Activated CD8-positive, alpha-beta memory T cell treated with anti-CD3 and anti-CD28 coated beads for 36 hours (primary cell): Measurements from ENCODE around the gene PCNX3. TPM values are rescaled to one million over a fixed set of nuclear protein-coding genes. Genes with fewer than 3 reads are reported as not detected.

Source experiments
- CTCF ChIA-PET: fragments of 350-600 bp; sonication (Branson Sonifier 250); formaldehyde crosslinking; loops from one replicate; lab custom pipeline; 2021; ENCODE audit warnings: antibody characterized with exemption; lab: Charles Lee
- POLR2A ChIA-PET: fragments of 350-600 bp; sonication (Branson Sonifier 250); formaldehyde crosslinking; loops from one replicate; lab custom pipeline; 2021; ENCODE audit warnings: antibody characterized with exemption; lab: Charles Lee
- total RNA-seq, 2 experiments: library from RNA; stranded (reverse); gene quantifications; one replicate each; pipeline ENCODE4 v1.2.3, GENCODE V29; 2021

PCNX3 gene
- total RNA-seq, 2 experiments from 2014 or later, result 41.0 to 46.6 TPM

DNA sequence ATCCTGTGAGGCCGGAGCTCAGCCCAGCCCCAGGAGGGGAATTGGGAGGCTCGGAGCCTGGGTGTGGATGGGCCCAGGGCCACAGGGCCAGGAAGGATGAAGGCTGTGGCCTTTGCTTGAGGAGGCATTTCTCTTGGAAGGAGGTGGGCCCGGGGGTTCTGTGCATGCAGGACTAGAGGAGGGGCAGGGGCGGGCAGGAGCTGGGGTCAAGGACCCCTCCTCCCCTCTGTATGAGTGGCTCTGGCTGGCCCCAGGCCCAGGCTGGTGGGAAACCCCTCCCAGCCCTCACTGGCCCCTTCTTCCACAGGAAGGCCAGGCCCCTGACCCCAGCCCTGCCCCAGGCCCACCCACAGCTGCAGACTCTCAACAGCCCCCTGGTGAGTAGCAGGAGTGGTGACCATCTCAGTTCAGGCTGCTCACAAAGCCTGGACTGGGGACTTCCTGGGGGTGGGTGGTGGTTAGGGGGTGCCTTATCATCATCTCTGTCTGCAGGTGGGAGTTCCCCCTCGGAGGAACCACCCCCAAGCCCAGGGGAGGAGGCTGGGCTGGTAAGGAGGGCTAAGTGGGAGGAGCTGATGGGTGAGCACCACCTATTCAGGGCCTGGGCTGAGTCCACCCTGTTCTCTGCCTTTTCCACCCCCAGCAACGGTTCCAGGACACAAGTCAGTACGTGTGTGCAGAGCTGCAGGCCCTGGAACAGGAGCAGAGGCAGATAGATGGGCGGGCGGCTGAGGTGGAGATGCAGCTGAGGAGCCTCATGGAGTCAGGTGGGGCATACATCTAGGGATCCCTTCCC lies 25.9 kb upstream of the PCNX3 start:
- CTCF ChIA-PET, result interaction anchor here (0.9 to 5.1 kb wide), 14 partner anchors 11 to 64 kb away, joined by 3 to 81 read pairs (median 4); partner anchors contain the start of genes EHBP1L1, PCNX3 and ZNRD2
- POLR2A ChIA-PET, result interaction anchor here (0.6 to 1.5 kb wide), 6 partner anchors 13 to 74 kb away, joined by 3 to 7 read pairs (median 4); partner anchors contain the start of genes EHBP1L1, FAM89B, MAP3K11 and PCNX3

DNA sequence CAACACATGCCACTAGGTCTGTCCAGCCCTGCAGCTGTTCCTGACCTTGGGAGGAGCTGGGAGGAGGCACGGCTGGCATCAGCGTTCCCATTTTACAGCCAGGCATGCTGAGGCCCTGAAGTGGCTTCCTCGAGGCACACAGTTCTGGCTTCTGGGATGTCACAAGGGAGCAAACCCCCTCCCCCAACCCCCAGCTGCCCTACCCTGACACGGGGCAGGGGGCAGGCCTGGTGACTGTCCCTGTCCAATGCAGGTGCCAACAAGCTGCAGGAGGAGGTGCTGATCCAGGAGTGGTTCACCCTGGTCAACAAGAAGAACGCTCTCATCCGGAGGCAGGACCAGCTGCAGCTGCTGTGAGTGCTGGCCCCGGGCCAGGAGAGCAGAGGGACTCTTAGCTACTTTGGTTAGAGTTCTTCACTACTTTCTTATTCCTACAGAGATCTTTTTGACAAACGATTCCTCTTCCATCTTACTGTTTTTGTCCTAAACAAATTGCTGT lies 25.3 kb upstream of the PCNX3 start:
- ChIA-PET CTCF (interaction anchor here (0.9 to 5.1 kb wide), 9 partner anchors 11 to 49 kb away, joined by 3 to 81 read pairs (median 3); partner anchors contain the start of genes EHBP1L1 and PCNX3), POLR2A (interaction anchor here (0.6 to 1.5 kb wide), 6 partner anchors 13 to 73 kb away, joined by 3 to 7 read pairs (median 4); partner anchors contain the start of genes EHBP1L1, FAM89B, MAP3K11 and PCNX3)

DNA sequence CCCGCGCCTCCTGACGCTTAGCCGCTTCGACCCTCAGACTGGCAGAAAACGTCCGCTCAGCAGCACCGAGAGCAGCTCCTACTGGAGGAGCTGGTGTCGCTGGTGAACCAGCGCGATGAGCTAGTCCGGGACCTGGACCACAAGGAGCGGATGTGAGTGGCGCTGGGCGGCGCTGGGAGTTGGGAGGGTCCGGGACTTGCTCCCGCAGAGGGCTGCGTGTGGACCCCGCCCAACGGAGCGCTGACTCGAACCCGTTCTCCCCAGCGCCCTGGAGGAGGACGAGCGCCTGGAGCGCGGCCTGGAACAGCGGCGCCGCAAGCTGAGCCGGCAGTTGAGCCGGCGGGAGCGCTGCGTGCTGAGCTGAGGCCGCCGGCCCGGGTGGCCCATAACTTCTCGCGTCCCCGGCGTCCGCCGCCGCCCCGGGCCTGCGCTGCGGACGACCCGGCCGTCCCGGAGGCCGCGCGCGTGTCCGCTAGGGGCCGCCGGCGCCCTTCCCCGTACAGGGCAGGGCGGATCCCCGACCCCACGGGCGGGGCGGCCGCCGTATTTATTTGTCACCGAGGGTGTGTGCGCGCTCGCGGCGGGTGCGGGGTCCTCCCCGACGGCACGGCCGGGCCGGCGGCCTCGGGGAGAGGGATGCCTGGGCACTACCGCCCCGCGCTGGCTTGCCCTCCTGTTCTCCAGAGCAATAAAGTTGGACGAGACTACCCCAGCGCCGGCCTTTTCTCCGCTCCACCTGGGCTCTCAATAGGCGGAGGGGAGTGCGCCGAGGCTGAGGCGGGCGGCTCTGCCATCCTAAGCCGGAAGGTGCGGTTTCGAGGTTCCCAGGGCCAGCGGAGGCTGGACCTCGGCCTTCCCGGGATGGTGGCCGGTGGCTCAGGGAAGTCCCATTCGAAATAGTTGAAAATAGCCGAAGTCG lies 23.4 kb upstream of the PCNX3 start:
- POLR2A ChIA-PET, result interaction anchor here (0.6 to 1.3 kb wide), 3 partner anchors 12 to 52 kb away, joined by 3 to 5 read pairs (median 3); no protein-coding TSS in a partner anchor
- CTCF ChIA-PET, result interaction anchor here (0.7 to 4.2 kb wide), 4 partner anchors 17 to 119 kb away, joined by 3 to 23 read pairs (median 7); partner anchors contain the start of gene FAM89B

DNA sequence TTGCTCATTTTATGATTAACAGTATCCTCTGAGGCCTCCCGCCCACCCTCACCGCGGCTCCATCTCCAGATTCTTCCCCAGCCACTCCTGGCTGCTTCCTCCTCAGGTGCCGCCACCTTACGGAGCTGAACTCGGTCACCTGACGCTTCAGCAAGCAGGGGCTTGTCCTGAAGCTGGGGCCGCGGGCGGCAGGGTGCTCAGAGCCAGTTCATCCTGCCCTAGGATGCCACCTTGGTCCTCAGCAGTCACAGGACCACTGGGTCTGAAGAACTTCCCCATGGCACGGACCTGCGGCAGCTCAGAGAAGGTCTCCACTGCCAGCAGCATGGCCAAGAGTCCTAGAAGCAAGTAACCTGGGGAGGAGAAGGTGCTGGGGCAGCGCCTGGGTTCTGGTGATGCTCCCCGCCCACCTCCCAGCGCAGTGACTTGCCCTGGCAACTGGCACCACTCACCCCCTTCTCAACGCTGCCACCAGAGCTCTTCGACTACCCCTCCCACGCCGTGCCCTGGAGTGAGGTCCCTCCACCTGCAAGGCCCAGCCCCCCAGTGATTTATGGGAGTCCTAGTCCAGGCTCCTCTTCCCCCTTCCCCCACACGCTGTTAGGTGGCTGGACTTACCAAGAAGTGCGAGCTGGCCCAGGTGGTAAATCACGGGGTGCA lies 22.6 kb upstream of the PCNX3 start:
- ChIA-PET POLR2A (interaction anchor here (0.8 to 2.0 kb wide), 5 partner anchors 10 to 53 kb away, joined by 3 to 7 read pairs (median 3); partner anchors contain the start of gene EHBP1L1), CTCF (interaction anchor here (1.1 to 4.2 kb wide), 13 partner anchors 8 to 118 kb away, joined by 3 to 23 read pairs (median 5); partner anchors contain the start of genes EHBP1L1, FAM89B, MAP3K11 and PCNX3)

DNA sequence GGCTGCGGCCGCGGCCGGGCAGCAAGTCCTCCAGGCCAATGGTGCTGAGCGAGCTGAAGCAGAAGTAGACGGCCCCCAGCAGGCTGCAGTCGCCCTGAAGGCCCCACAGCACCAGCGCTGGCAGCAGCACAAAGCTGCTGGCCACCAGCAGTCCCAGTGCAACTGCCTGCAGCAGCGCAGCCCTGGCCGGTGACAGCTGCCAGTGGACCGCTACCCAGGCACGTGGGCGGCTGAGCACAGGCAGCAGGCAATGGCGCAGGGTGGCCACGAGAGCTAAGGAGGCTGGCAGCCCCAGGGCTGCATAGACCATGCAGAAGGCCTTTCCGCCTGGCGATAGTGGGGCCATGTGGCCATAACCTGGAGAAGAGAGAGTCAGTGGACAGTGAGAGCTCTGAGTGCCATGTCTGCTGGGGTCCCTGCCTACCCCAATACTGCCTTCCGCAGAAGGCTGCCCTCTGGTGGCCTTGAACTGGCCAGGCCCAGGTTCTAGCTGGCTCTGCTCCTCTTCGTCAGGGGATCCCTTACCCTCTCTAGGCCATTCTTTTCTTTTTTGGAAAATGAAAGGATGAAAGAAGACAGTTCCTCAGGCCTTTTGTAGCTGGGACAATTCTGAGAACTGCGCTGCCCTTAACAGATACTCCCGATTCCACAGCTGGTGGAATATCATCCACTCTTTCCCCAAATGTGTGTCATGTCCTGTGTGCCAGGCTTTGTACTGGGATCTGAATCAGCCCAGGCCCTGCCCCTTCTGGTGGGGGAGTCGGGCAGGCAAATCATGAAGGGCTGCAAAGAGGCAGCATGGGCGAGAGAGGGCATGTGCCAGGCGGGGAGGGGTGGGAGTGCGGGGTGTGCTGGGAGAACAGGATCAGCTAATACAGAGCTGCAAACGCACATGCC lies 21.8 kb upstream of the PCNX3 start:
- POLR2A ChIA-PET, result interaction anchor here (0.8 to 2.0 kb wide), 6 partner anchors 9 to 53 kb away, joined by 3 to 7 read pairs (median 3); partner anchors contain the start of gene EHBP1L1
- CTCF ChIA-PET, result interaction anchor here (0.7 to 4.2 kb wide), 18 partner anchors 8 to 117 kb away, joined by 3 to 23 read pairs (median 5); partner anchors contain the start of genes EHBP1L1, FAM89B, MAP3K11 and PCNX3

DNA sequence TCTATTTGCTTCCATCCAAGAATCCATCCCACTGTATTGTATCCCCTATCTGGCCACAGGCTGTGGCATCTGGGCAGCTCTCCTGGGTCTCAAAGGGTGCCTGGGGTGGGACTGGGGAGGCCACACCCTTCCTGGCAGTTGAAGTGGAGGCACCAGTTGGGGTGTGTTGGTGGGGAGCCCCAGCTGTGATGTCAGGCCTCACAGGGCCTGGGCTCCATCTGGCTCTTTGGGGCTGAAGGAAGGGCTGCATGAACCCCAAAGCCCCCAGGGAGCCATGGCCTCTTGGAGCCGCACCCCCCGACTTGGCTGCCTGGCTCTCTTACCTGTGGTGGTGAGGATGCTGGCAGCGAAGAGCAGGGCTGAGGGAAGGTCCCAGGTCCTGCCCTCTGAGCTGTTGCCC lies 20.4 kb upstream of the PCNX3 start:
- ChIA-PET POLR2A (interaction anchor here (1.8 kb wide), 1 partner anchor 10 kb away, joined by 6 read pairs; no protein-coding TSS in a partner anchor), CTCF (interaction anchor here (1.2 to 4.2 kb wide), 4 partner anchors 10 to 23 kb away, joined by 3 to 23 read pairs (median 4); partner anchors contain the start of genes FAM89B, MAP3K11 and PCNX3)

DNA sequence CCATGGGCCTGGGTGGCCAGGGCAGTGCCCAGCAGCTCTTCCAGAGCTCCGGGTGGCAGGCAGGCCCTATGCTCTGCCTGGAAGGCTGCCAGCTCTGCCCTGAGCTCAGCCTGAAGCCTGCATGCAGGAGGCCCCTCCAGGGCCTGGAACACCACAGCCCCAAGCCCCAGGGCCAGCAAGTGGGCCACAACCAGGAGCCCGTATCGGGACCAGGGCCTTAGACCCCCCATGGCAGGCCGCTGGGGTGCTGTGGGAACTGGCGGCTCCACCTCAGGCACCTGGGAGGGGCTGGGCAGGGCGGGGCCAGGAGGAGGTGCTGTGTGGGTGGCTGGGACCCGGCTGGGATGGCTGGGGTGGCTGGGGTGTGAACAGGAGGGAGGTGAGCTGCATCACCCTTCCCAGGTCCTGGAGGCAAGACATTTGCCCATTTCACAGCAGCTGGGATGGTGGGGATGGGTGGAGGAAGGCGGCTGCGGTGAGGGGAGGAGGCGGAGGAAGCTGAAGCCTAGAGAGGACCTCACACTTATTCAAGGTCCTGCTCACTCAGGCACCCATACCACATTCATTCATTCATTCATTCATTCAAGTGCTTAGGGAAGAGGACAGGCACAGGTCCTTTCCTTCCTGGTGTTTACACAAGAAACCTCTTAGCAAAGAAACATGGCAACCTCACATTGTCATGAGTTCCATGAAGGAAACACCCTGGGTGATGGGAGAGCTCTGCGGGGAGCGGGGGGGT lies 19.9 kb upstream of the PCNX3 start, which contains the start of gene KCNK7:
Gene KCNK7 (minus strand): TSS at position 258 of the 739 bp plus-strand sequence. CDS start 28 bp downstream, at position 230.
- POLR2A ChIA-PET, result interaction anchor here (0.6 to 1.8 kb wide), 2 partner anchors 9 to 482 kb away, joined by 3 to 6 read pairs; no protein-coding TSS in a partner anchor
- CTCF ChIA-PET, result interaction anchor here (1.1 to 4.2 kb wide), 3 partner anchors 10 to 87 kb away, joined by 3 to 23 read pairs (median 3); partner anchors contain the start of gene FAM89B

DNA sequence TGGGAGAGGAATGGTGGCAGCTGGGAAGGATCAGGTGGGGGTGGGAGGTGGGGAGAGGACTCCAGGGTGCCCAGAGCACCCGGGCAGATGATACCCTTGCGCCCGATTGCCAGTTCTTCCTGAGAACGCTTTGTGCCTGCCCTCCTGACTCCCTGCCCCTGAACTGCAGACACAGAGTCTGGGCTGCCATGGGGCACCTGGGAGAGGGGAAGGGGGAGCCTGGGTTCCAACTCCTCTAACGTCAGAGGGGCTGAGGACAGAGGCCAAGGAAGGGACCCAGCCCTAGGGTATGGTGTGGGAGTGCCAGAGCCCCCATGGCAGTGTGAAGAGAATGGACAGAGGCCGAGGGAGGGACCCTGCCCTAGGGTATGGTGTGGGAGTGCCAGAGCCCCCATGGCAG lies 19.1 kb upstream of the PCNX3 start:
- POLR2A ChIA-PET, result interaction anchor here (1.8 kb wide), 1 partner anchor 8 kb away, joined by 6 read pairs; no protein-coding TSS in a partner anchor
- CTCF ChIA-PET, result interaction anchor here (1.1 to 4.2 kb wide), 3 partner anchors 11 to 88 kb away, joined by 3 to 23 read pairs (median 3); partner anchors contain the start of gene FAM89B

DNA sequence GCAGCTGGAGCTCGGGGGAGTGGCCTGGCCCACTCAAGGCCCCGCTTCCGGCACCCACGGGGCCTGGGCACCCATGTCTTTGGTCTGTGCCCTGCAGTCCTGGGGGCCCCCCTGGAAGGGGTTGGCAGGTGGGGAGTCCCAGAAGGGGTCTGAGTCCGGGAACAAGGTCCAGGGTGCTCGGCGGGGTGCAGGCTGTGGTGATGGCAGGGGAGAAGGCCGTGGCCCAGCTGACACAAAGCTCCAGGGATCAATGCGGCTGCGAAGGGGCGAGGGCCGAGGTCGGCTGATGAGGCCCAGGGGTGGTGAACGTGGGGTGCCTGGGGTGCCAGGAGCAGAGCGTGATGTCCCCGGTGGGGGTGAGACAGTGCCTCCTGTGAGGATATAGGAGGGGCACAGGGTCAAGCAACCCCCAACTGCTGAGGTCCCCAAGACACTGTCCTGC lies 17.3 kb upstream of the PCNX3 start:
- ChIA-PET CTCF (interaction anchor here (0.6 to 1.3 kb wide), 2 partner anchors 10 to 133 kb away, joined by 3 to 4 read pairs; no protein-coding TSS in a partner anchor), POLR2A (no interaction called here)

DNA sequence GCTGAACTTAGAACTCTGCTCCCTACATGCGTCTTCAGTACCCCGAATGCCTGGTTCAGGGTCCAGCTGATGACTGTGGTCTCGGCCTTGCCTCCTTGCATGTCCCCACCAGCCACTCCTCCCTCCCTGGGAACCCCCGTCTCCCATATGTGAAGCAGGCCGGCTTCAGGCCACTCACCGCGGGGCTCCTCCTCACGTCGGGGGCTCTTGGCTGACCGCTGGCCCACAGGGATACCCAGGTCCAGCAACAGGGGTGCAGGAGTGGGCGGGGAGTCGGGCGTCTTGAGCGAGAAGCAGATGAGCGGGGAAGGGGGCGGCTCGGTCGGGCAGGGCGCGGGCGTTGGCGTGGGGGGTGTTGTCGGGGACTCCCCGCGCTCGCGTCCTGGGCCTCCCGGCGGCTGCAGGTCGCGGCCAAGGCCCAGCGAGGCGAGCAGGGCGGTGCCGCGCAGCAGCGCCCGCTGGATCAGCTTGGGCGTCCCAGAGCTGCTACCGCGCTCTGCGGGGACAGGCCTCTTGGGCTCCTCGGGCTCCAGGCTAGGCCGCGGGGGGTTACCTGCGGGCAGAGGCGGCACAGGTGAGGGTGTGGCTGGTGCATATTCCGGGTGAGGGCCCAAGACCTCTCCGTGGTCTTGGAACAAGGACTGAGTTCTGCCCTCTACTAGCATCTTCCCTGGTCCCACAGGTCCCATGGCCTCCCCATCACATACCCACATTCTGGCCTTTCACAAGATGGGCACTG lies 16.2 kb upstream of the PCNX3 start:
- CTCF ChIA-PET, result interaction anchor here (2.2 kb wide), 1 partner anchor 58 kb away, joined by 8 read pairs; no protein-coding TSS in a partner anchor
- POLR2A ChIA-PET, result no interaction called here

DNA sequence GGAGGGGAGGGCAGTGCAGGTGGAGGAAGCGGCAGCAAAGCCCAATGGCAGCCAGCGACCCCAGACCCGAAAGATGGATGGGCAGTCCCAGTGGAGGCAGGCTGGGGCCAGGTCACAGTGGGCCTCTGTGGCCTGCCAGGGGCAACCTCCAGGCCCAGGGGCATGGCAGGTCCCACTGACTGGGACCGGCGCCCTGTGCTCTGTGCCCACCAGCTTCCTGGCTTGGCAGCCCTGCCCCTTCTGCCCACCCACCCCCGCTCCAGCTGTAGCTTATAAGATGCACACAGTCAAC lies 15.7 kb upstream of the PCNX3 start:
- ChIA-PET CTCF (interaction anchor here (2.2 kb wide), 1 partner anchor 59 kb away, joined by 8 read pairs; no protein-coding TSS in a partner anchor), POLR2A (no interaction called here)

DNA sequence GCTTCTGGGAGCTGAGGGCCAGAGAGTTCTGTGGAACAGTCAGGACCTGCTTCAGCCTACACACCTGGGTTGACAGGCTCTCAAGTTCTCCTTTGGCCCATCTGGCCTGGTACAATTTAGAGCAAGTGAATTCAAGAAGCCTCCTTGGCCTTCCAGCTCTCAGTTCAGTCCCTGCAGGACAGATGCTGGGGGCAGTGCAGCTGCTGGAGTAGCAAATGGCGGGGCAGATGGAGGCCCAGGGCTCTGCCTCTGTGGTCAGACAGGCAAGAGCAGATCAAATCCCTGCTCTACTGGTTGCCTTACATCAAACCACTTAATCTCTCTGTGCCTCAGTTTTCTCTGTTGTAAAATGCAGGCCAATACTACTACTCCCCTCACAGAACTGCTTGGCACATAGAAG lies 11.3 kb upstream of the PCNX3 start:
- ChIA-PET POLR2A (interaction anchor here (0.6 to 1.5 kb wide), 2 partner anchors 9 to 12 kb away, joined by 3 to 6 read pairs; partner anchors contain the start of gene KCNK7), CTCF (interaction anchor here (1.3 kb wide), 1 partner anchor 11 kb away, joined by 7 read pairs; no protein-coding TSS in a partner anchor)

DNA sequence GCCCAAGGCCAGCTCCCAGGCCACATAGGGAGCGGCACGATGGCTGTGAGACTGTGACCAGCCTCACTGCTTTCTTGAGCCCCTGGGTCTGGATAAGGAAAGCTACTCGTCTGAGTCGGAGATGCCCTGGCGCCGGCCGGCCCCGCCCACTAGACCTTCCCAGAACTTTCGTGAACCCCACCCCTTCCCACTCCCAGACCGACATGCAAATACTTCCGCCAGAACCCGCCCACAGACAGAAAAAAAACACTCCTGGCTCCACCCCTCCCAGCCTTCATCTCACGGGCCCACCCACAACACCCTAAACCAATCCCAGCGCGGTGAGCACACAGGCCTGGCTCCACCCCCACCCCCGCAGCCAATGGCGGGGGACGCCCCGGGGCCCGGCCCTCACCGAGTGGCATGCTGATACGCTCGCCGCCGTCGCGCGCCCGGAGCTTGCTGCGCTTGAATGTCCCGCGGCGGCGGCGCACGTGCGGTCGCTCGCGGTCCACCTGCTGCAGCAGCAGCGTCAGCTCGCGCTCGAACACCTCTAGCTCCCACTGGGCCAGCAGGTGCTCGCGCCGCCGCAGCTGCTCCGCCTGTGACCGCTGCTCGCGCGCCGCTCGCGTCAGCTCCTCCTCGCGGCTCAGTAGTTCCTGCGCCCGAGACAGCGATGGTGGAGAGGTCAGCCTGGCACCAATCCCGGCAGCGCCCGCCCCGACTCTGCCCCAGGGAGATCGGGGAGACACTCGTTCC lies 8.5 kb upstream of the PCNX3 start:
- ChIA-PET POLR2A (no interaction called here), CTCF (interaction anchor here (0.6 to 1.0 kb wide), 3 partner anchors 30 to 83 kb away, joined by 3 read pairs; no protein-coding TSS in a partner anchor)
